Upper lobe of left lung (tissue), 4 donors: ENCODE data around the gene RNF180.

Source experiments
- EP300 ChIP-seq, 4 donors: sonication (generic); formaldehyde crosslinking; IDR thresholded peaks; one replicate each; pipeline ENCODE4 v1.5.1; 2017; ENCODE audit warnings: antibody characterized with exemption in 4 of 4, control low read depth in 2 of 4
- POLR2A ChIP-seq, 4 donors: fragments of 450-650 bp; IDR thresholded peaks; one replicate each; pipeline ENCODE4 v1.5.1; 2016 to 2017; ENCODE audit warnings: antibody characterized with exemption in 4 of 4, mild to moderate bottlenecking in 2 of 4
- POLR2AphosphoS5 ChIP-seq, 2 donors: sonication (generic); formaldehyde crosslinking; IDR thresholded peaks; one replicate each; pipeline ENCODE4 v1.5.1; 2017; ENCODE audit warnings: antibody characterized with exemption in 2 of 2
- TF ChIP-seq, protein P1 (sequence below), 6 experiments: fragments of 450-650 bp in 4 of 6; fragments of 200-600 bp in 2 of 6; sonication (generic) in 2 of 6; IDR thresholded peaks; one replicate each; pipeline ENCODE4 v1.5.1; 2016 to 2019; ENCODE audit warnings: antibody characterized with exemption in 6 of 6

DNA sequence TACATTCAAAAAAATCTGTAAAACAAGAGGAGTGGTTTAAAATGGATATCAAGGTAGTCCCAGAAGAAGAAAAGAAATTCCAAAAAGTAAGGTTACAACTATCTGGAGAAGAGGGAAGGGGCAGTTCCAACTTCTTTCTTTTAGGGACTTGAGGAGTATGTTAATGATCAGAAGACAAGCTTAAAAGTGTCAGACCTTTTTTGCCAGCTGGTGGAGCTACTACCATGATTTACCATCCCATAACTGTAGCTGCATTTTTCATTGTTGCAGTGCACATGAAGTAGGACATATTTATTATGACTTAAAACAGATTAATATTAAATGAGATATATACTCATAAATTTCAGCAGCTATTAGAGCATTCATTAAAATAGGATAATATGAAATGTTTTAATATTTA is 181.7 kb downstream of the RNF180 start:
- TF ChIP-seq, protein P1, sequence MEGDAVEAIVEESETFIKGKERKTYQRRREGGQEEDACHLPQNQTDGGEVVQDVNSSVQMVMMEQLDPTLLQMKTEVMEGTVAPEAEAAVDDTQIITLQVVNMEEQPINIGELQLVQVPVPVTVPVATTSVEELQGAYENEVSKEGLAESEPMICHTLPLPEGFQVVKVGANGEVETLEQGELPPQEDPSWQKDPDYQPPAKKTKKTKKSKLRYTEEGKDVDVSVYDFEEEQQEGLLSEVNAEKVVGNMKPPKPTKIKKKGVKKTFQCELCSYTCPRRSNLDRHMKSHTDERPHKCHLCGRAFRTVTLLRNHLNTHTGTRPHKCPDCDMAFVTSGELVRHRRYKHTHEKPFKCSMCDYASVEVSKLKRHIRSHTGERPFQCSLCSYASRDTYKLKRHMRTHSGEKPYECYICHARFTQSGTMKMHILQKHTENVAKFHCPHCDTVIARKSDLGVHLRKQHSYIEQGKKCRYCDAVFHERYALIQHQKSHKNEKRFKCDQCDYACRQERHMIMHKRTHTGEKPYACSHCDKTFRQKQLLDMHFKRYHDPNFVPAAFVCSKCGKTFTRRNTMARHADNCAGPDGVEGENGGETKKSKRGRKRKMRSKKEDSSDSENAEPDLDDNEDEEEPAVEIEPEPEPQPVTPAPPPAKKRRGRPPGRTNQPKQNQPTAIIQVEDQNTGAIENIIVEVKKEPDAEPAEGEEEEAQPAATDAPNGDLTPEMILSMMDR (IDR thresholded peaks at IDR 0.05): no peak
- no peak for TF ChIP-seq POLR2A (IDR thresholded peaks at IDR 0.05)
- no peak for TF ChIP-seq POLR2AphosphoS5 (IDR thresholded peaks at IDR 0.05)
- TF ChIP-seq EP300 (IDR thresholded peaks at IDR 0.05): no peak
